CD4-positive, alpha-beta T cell treated with Interleukin-6 for 4 hours (primary cell): ENCODE data around the gene SIRT6.
"Not testable (repeated sequence)": the region's sequence is repeated elsewhere in the genome, so short reads cannot be mapped to it uniquely, and the experiment has no call there.

ENCODE experiments used
- DNase-seq: peaks from one replicate; pipeline ENCODE4 v3.0.0-alpha.2; 2020; ENCODE audit warnings: mixed read lengths

Gene SIRT6

GRCh38 chr19:4129050-4129449 is 53.3 kb downstream of the SIRT6 start:
- not testable (repeated sequence) for DNase-seq

DNA sequence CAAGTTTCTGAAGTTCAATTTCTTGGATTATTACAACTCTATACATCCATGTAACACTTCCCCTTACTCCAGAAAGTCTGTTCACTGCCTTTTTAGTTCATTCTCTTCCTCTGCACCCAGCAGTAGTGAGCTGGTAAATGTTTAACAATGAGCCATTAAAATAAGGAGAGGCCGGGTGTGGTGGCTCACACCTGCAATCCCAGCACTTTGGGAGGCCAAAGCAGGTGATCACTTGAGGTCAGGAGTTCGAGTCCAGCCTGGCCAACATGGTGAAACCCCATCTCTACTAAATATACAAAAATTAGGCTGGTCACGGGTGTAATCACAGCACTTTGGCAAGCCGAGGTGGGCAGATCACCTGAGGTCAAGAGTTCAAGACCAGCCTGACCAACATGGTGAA is 55.0 kb downstream of the SIRT6 start:
- DNase-seq: not testable (repeated sequence)

GRCh38 chr19:4124638-4125037 is 57.7 kb downstream of the SIRT6 start:
- DNase-seq: no peak
